B cell (primary cell): ENCODE data around the gene SMURF1.

Source experiments
- CTCF ChIP-seq: fragments of 200-600 bp; IDR thresholded peaks from one replicate; pipeline ENCODE4 v1.8.0; 2022; ENCODE audit warnings: antibody characterized with exemption, mild to moderate bottlenecking
- EZH2 ChIP-seq: IDR thresholded peaks from 2 replicates; pipeline ENCODE4 v1.6.1; 2012; ENCODE audit warnings: borderline replicate concordance, low read depth, mild to moderate bottlenecking, moderate library complexity, low read length; ENCODE audit not compliant: insufficient read depth, poor library complexity, severe bottlenecking

- TF ChIP-seq CTCF (no peak), EZH2 (no peak)
These were observed 114.2 kb downstream of the SMURF1 start for GRCh38 chr7:99029466-99030435.
